Vagina (tissue), 2 donors: ENCODE data around the gene SYT11. TPM values are rescaled to one million over a fixed set of nuclear protein-coding genes. Genes with fewer than 3 reads are reported as not detected.

Source experiments
- DNase-seq, 2 donors: peaks; one replicate each; pipeline ENCODE4 v3.0.0-alpha.2; 2017; ENCODE audit errors: extremely low spot score in 2 of 2
- H3K27ac ChIP-seq: fragments of 200-600 bp; sonication (generic); one replicate; pipeline ENCODE4 v1.5.1; 2019
- H3K27me3 ChIP-seq: fragments of 200-600 bp; sonication (generic); one replicate; pipeline ENCODE4 v1.5.1; 2019
- H3K36me3 ChIP-seq, 2 donors: fragments of 200-600 bp; sonication (generic); one replicate each; pipeline ENCODE4 v1.5.1; 2017 to 2019
- H3K4me1 ChIP-seq: fragments of 200-600 bp; sonication (generic); one replicate; pipeline ENCODE4 v1.5.1; 2019
- H3K4me3 ChIP-seq, 2 donors: fragments of 200-600 bp; sonication (generic); 1 replicate in 1 of 2; 2 replicates in 1 of 2; pipeline ENCODE4 v1.5.1; 2016 to 2019
- H3K9me3 ChIP-seq: fragments of 200-600 bp; sonication (generic); one replicate; pipeline ENCODE4 v1.5.1; 2019
- POLR2A ChIP-seq, 2 donors: fragments of 450-650 bp; IDR thresholded peaks; one replicate each; pipeline ENCODE4 v1.6.1; 2017; ENCODE audit warnings: antibody characterized with exemption in 2 of 2, mild to moderate bottlenecking in 2 of 2, moderate library complexity in 2 of 2
- POLR2AphosphoS5 ChIP-seq, 2 donors: sonication (generic); formaldehyde crosslinking; IDR thresholded peaks; one replicate each; pipeline ENCODE4 v1.9.0; 2017; ENCODE audit warnings: antibody characterized with exemption in 2 of 2, mild to moderate bottlenecking in 2 of 2, low read depth in 1 of 2; ENCODE audit not compliant: insufficient read depth in 1 of 2
- intact Hi-C: fragments of 100-400 bp; cut with DNase I; formaldehyde crosslinking; loops from one replicate; pipeline ENCODE4 v1.15.1; 2023
- total RNA-seq: library from RNA; depleted of rRNA; stranded (reverse); fragments of >200 nt; gene quantifications from one replicate; pipeline ENCODE4 v1.2.3, GENCODE V29; 2016
- TF ChIP-seq, protein P1 (sequence below), 3 experiments: fragments of 450-650 bp in 2 of 3; fragments of 200-600 bp in 1 of 3; sonication (generic) in 1 of 3; IDR thresholded peaks; one replicate each; pipeline ENCODE4 v1.5.1; 2017 to 2019; ENCODE audit warnings: antibody characterized with exemption in 3 of 3, mild to moderate bottlenecking in 2 of 3, moderate library complexity in 2 of 3

Gene SYT11
- total RNA-seq, 1 donor from 2014 or later, result 20.9 TPM

- Histone ChIP-seq H3K27ac (no peak overlapping the region), H3K36me3 (peaks cover 0 to 5% of the 10 kb centered on the region in 2 donors), H3K9me3 (no peaks in the 10 kb centered on the region), H3K27me3 (no peaks in the 10 kb centered on the region), H3K4me1 (no peaks in the 10 kb centered on the region), H3K4me3 (no peak overlapping the region)
- TF ChIP-seq POLR2AphosphoS5 (IDR thresholded peaks at IDR 0.05; ENCODE audit: insufficient read depth in 1 of 2, low read depth in 1 of 2), result no peak
- TF ChIP-seq, protein P1, sequence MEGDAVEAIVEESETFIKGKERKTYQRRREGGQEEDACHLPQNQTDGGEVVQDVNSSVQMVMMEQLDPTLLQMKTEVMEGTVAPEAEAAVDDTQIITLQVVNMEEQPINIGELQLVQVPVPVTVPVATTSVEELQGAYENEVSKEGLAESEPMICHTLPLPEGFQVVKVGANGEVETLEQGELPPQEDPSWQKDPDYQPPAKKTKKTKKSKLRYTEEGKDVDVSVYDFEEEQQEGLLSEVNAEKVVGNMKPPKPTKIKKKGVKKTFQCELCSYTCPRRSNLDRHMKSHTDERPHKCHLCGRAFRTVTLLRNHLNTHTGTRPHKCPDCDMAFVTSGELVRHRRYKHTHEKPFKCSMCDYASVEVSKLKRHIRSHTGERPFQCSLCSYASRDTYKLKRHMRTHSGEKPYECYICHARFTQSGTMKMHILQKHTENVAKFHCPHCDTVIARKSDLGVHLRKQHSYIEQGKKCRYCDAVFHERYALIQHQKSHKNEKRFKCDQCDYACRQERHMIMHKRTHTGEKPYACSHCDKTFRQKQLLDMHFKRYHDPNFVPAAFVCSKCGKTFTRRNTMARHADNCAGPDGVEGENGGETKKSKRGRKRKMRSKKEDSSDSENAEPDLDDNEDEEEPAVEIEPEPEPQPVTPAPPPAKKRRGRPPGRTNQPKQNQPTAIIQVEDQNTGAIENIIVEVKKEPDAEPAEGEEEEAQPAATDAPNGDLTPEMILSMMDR (IDR thresholded peaks at IDR 0.05), result no peak
- no peak for TF ChIP-seq POLR2A (IDR thresholded peaks at IDR 0.05)
- no peak for DNase-seq
- intact Hi-C loops, result no loop called here
Measured at GRCh38 chr1:155840386-155840785, 19.0 kb upstream of the SYT11 start.

GRCh38 chr1:155844860-155845421 is 14.4 kb upstream of the SYT11 start:
- Histone ChIP-seq H3K27ac (no peak overlapping the region), H3K27me3 (no peaks in the 10 kb centered on the region), H3K36me3 (peaks cover 0 to 15% of the 10 kb centered on the region in 2 donors), H3K4me3 (no peak overlapping the region), H3K9me3 (no peaks in the 10 kb centered on the region), H3K4me1 (no peaks in the 10 kb centered on the region)
- DNase-seq, result no peak
- intact Hi-C loops, result no loop called here
- TF ChIP-seq, protein P1 (IDR thresholded peaks at IDR 0.05), result no peak
- TF ChIP-seq POLR2A (IDR thresholded peaks at IDR 0.05) (no peak), POLR2AphosphoS5 (IDR thresholded peaks at IDR 0.05; ENCODE audit: insufficient read depth in 1 of 2, low read depth in 1 of 2) (no peak)

DNA sequence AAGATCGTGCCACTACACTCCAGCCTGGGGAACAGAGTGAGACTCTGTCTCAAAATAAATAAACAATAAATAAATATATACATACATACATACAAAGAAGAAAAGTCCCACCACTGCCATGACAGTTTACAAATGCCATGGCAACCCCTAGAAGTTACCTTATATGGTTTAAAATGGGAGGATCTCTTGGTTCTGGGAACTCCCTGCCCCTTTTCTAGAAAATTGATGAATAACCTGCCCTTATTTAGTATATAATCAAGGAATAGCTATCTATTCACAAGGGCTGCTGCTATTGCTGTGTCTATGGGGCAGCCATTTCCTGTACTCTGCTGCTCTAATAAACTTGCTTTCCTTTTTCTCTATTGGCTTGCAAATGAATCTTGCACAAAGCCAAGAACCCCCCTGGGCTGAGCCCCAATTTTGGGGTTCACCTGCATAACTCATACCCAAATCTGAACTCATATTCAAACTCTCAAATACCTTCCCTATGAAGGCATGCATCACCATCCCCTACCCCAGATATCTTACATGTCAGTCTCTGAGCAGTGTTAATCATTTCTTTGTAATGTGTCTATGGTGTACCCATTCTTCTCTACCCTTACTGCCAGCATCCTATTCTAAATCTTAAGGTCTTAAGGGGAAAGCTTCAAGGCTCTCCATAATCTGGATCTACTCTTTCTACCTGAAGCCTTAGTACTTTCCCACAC is 11.4 kb upstream of the SYT11 start:
- intact Hi-C loops, result no loop called here
- no peak overlapping the region for H3K4me3 ChIP-seq
- H3K4me1 ChIP-seq, result no peaks in the 10 kb centered on the region
- no peak overlapping the region for H3K27ac ChIP-seq
- no peaks in the 10 kb centered on the region for H3K9me3 ChIP-seq
- peaks cover 0 to 29% of the 10 kb centered on the region in 2 donors for H3K36me3 ChIP-seq
- no peak for DNase-seq
- no peaks in the 10 kb centered on the region for H3K27me3 ChIP-seq
- TF ChIP-seq POLR2A (IDR thresholded peaks at IDR 0.05) (no peak), POLR2AphosphoS5 (IDR thresholded peaks at IDR 0.05; ENCODE audit: insufficient read depth in 1 of 2, low read depth in 1 of 2) (no peak)
- TF ChIP-seq, protein P1 (IDR thresholded peaks at IDR 0.05), result no peak

DNA sequence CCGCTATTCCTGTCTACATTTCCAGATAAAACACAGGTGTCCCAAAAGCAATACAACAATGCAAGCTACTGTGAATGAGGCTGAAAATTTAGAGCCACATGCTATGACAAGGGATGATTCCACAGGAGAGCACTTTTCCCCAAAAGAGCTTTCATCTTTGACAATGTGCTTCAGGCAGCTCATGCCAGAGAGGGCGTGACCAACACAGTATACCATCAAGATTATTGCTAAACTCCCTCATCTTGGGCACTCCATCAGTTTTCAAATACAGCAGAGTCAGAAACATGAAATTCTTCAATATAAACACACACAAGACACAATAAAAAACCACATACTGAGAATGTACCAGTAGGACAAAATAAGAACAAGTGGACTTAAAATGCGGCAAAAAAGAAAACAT is 9.0 kb upstream of the SYT11 start:
- Histone ChIP-seq H3K4me1 (no peaks in the 10 kb centered on the region), H3K4me3 (no peak overlapping the region), H3K9me3 (no peaks in the 10 kb centered on the region), H3K27me3 (no peaks in the 10 kb centered on the region), H3K27ac (no peak overlapping the region), H3K36me3 (peaks cover 0 to 38% of the 10 kb centered on the region in 2 donors)
- intact Hi-C loops, result no loop called here
- TF ChIP-seq, protein P1 (IDR thresholded peaks at IDR 0.05), result no peak
- TF ChIP-seq POLR2AphosphoS5 (IDR thresholded peaks at IDR 0.05; ENCODE audit: insufficient read depth in 1 of 2, low read depth in 1 of 2), result no peak
- TF ChIP-seq POLR2A (IDR thresholded peaks at IDR 0.05), result no peak
- DNase-seq, result no peak
